PC-3 (cell line): ENCODE results near the gene KLK15. TPM values are rescaled to one million over a fixed set of nuclear protein-coding genes. Genes with fewer than 3 reads are reported as not detected.

Source experiments
- ATAC-seq: fragments of 200-7000 bp; cut with Tn5 transposase; 2 replicates; pipeline ENCODE4 v1.9.1; 2020; ENCODE audit warnings: mild to moderate bottlenecking, moderate library complexity
- BruUV-seq: library from RNA; stranded (reverse); fragments of 400-500 nt; replicated peaks from 2 replicates; lab custom pipeline; 2021; lab: Mats Ljungman, UMichigan
- CTCF ChIA-PET: fragments of 300-600 bp; sonication (Branson Sonifier 250); formaldehyde crosslinking; loops from one replicate; lab custom pipeline; 2022; ENCODE audit warnings: antibody characterized with exemption; lab: Charles Lee
- POLR2A ChIA-PET: fragments of 300-600 bp; sonication (Branson Sonifier 250); formaldehyde crosslinking; loops from one replicate; lab custom pipeline; 2022; ENCODE audit warnings: antibody characterized with exemption; ENCODE audit not compliant: unreplicated experiment; lab: Charles Lee
- DNase-seq: peaks from one replicate; pipeline ENCODE4 v3.0.0-alpha.2; 2015
- H2AFZ ChIP-seq: fragments of 300-600 bp; sonication (generic); 2 replicates; pipeline ENCODE4 v1.6.0; 2016; ENCODE audit warnings: antibody characterized with exemption, low read length
- H3F3A ChIP-seq: fragments of 300-600 bp; sonication (generic); one replicate; pipeline ENCODE4 v1.6.0; 2017; ENCODE audit warnings: antibody characterized with exemption, low read length, control low read depth, mild to moderate bottlenecking; ENCODE audit not compliant: unreplicated experiment
- H3K27ac ChIP-seq: fragments of 300-600 bp; sonication (generic); 2 replicates; pipeline ENCODE4 v1.5.1; 2016; ENCODE audit warnings: mild to moderate bottlenecking, low read length
- H3K27me3 ChIP-seq: fragments of 300-600 bp; sonication (generic); 2 replicates; pipeline ENCODE4 v1.6.1; 2016; ENCODE audit warnings: low read length, mixed read lengths
- H3K36me3 ChIP-seq: fragments of 300-600 bp; sonication (generic); 2 replicates; pipeline ENCODE4 v1.6.1; 2016; ENCODE audit warnings: low read depth, mixed run types, low read length, mixed read lengths
- H3K4me1 ChIP-seq: fragments of 300-600 bp; sonication (generic); 2 replicates; pipeline ENCODE4 v1.5.1; 2016; ENCODE audit warnings: low read length; ENCODE audit not compliant: insufficient read depth
- H3K4me2 ChIP-seq: fragments of 300-600 bp; sonication (generic); 2 replicates; pipeline ENCODE4 v1.6.0; 2016; ENCODE audit warnings: low read length
- H3K4me3 ChIP-seq: fragments of 300-600 bp; sonication (generic); 2 replicates; pipeline ENCODE4 v1.5.1; 2016; ENCODE audit warnings: mild to moderate bottlenecking, low read length, mixed read lengths
- H3K79me2 ChIP-seq: fragments of 300-600 bp; sonication (generic); 2 replicates; pipeline ENCODE4 v1.6.1; 2017; ENCODE audit warnings: low read length, mixed read lengths
- H3K9ac ChIP-seq: fragments of 300-600 bp; sonication (generic); 2 replicates; pipeline ENCODE4 v1.6.0; 2016; ENCODE audit warnings: mild to moderate bottlenecking, low read length
- H3K9me2 ChIP-seq: fragments of 300-600 bp; sonication (generic); replicated peaks from 2 replicates; pipeline ENCODE4 v1.6.1; 2016; ENCODE audit warnings: mixed run types, low read length, mixed read lengths
- H3K9me3 ChIP-seq: fragments of 300-600 bp; sonication (generic); 2 replicates; pipeline ENCODE4 v1.6.1; 2016; ENCODE audit warnings: low read length, mixed read lengths
- H4K20me1 ChIP-seq: fragments of 300-600 bp; sonication (generic); 2 replicates; pipeline ENCODE4 v1.6.1; 2016; ENCODE audit warnings: low read length, mixed read lengths
- EZH2 ChIP-seq: fragments of 300-600 bp; sonication (generic); IDR thresholded peaks from one replicate; pipeline ENCODE4 v1.6.1; 2017; ENCODE audit warnings: antibody characterized with exemption, mild to moderate bottlenecking, low read length; ENCODE audit not compliant: unreplicated experiment
- EZH2phosphoT487 ChIP-seq: fragments of 300-600 bp; sonication (generic); IDR thresholded peaks from 2 replicates; pipeline ENCODE4 v1.6.1; 2018; ENCODE audit warnings: mild to moderate bottlenecking, antibody characterized with exemption, low read length, borderline replicate concordance
- intact Hi-C: fragments of 100-400 bp; cut with micrococcal nuclease; formaldehyde crosslinking; loops from 2 replicates; pipeline ENCODE4 v1.9.0; 2023
- total RNA-seq: library from RNA; depleted of rRNA; stranded (reverse); fragments of >200 nt; gene quantifications from 2 replicates; pipeline ENCODE4 v1.2.3, GENCODE V29; 2014
- TF ChIP-seq, protein P1 (sequence below): fragments of 300-600 bp; sonication (generic); conservative IDR thresholded peaks from 2 replicates; pipeline ENCODE4 v1.5.1; 2017; ENCODE audit warnings: antibody characterized with exemption, low read depth, mild to moderate bottlenecking, low read length

The KLK15 gene
- total RNA-seq, 1 experiment from 2014 or later: 1.3 TPM

DNA sequence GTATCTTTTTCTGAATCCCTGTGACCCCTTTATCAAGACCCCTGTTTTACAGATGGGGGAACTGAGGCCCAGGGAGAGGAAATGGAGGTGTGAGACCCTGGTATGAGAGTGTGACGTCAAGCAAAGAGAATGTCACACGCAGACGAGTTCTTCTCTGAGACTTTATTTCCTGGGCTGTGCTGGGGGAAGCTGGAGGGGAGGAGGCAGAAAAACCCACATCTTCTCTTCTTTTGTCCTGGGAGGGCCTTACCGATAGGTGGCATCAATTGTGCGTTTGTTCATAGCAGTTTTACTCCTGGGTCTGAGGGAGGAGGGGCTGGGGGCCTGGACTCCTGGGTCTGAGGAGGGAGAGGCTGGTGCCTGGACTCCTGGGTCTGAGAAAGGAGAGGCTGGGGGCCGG lies 4.9 kb upstream of the KLK15 start:
- no peaks in the 10 kb centered on the region for H3K79me2 ChIP-seq
- no peak overlapping the region for H3K4me2 ChIP-seq
- DNase-seq: peak; percentile 55
- TF ChIP-seq EZH2: no peak
- TF ChIP-seq, protein P1, sequence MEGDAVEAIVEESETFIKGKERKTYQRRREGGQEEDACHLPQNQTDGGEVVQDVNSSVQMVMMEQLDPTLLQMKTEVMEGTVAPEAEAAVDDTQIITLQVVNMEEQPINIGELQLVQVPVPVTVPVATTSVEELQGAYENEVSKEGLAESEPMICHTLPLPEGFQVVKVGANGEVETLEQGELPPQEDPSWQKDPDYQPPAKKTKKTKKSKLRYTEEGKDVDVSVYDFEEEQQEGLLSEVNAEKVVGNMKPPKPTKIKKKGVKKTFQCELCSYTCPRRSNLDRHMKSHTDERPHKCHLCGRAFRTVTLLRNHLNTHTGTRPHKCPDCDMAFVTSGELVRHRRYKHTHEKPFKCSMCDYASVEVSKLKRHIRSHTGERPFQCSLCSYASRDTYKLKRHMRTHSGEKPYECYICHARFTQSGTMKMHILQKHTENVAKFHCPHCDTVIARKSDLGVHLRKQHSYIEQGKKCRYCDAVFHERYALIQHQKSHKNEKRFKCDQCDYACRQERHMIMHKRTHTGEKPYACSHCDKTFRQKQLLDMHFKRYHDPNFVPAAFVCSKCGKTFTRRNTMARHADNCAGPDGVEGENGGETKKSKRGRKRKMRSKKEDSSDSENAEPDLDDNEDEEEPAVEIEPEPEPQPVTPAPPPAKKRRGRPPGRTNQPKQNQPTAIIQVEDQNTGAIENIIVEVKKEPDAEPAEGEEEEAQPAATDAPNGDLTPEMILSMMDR: peak; percentile 68
- no TSS peak for BruUV-seq
- H3K36me3 ChIP-seq: no peaks in the 10 kb centered on the region
- H3K9ac ChIP-seq: no peak overlapping the region
- no peaks in the 10 kb centered on the region for H4K20me1 ChIP-seq
- intact Hi-C loops: no loop called here
- H3K4me1 ChIP-seq: peaks cover 3% of the 10 kb centered on the region; the same call in 1 of the 2 replicates
- H3K27ac ChIP-seq: no peak overlapping the region
- H3F3A ChIP-seq: no peaks in the 10 kb centered on the region
- ChIA-PET CTCF (no interaction called here), POLR2A (no interaction called here)
- peaks cover 5% of the 10 kb centered on the region; the same call in 1 of the 2 replicates for H3K9me3 ChIP-seq
- peak; percentile 37 for ATAC-seq
- H3K4me3 ChIP-seq: no peak overlapping the region
- H2AFZ ChIP-seq: no peak overlapping the region
- peaks cover 65% of the 10 kb centered on the region for H3K27me3 ChIP-seq
- H3K9me2 ChIP-seq: no peaks in the 10 kb centered on the region

DNA sequence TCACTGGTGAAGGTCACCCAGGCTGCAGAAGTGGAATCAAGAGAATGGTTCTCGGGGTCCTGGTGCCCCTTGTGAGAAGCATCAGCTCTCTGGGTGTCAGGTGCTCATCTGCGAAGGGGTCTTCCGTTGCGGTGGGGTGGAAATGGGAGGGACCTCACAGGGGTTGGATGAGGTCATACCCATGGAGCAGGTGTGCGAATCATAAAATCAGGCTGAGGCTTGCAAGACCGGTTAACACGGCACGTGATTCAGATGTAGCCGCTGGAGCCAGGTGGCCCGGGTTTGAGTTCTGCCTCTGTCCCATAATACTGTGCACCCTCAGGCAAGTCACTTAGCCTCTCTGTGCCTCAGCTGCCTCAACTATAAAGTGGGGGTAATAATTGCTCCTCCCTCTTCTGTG lies 3.9 kb upstream of the KLK15 start:
- H3K9ac ChIP-seq: no peak overlapping the region
- no peaks in the 10 kb centered on the region for H3K9me2 ChIP-seq
- H3K36me3 ChIP-seq: no peaks in the 10 kb centered on the region
- BruUV-seq: no TSS peak
- no peak overlapping the region for H2AFZ ChIP-seq
- H3K4me3 ChIP-seq: no peak overlapping the region
- DNase-seq (no peak), ATAC-seq (no peak)
- no peaks in the 10 kb centered on the region for H3K79me2 ChIP-seq
- no peak overlapping the region for H3K27ac ChIP-seq
- TF ChIP-seq EZH2 (no peak), EZH2phosphoT487 (no peak)
- TF ChIP-seq, protein P1: no peak
- H3F3A ChIP-seq: no peaks in the 10 kb centered on the region
- peaks cover 56% of the 10 kb centered on the region for H3K27me3 ChIP-seq
- CTCF ChIA-PET: no interaction called here
- no peaks in the 10 kb centered on the region for H3K9me3 ChIP-seq
- H3K4me2 ChIP-seq: no peak overlapping the region
- intact Hi-C loops: no loop called here
- H4K20me1 ChIP-seq: no peaks in the 10 kb centered on the region
- POLR2A ChIA-PET: no interaction called here
- H3K4me1 ChIP-seq: peaks cover 3% of the 10 kb centered on the region; the same call in 1 of the 2 replicates

DNA sequence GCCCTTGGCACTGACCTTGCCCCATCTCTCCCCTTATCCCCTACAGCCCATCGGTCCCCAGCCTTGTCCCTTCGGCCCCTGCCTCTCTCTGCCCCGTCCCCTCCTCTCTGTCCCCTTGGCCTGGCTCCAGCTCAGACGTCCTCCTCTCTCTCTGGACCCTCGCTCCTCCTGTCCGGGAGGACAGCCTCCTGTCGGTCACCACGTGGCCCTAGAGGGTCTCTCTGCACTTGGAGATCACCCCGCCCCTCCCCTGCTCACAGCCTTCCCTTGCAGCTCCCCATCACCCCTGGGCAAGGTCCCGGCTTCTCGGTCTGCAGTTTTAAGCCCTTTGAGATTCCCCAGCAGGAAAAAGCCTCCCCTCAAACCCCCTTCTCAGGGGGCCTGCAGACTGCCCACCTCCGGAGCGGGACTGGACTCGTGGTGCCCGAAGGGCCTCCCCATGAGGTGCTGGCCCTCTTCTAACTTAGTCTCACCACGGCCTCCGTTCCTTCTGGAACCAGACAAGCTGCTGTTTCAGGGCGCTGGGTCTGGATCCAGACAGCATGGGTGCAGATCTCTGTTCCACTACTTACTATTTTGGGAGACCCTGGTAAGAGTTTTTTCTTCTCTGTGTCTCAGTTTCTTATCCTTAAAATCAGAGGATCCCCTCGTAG lies 3.3 kb upstream of the KLK15 start:
- H3F3A ChIP-seq: no peaks in the 10 kb centered on the region
- peaks cover 3% of the 10 kb centered on the region; the same call in 1 of the 2 replicates for H3K4me1 ChIP-seq
- H3K4me2 ChIP-seq: peak overlapping the region; percentile 73; the same call in 1 of the 2 replicates
- H3K36me3 ChIP-seq: no peaks in the 10 kb centered on the region
- H3K9me2 ChIP-seq: no peaks in the 10 kb centered on the region
- ChIA-PET POLR2A (no interaction called here), CTCF (no interaction called here)
- peak overlapping the region; percentile 56; the same call in 1 of the 2 replicates for H3K4me3 ChIP-seq
- DNase-seq: no peak
- no peak overlapping the region for H3K9ac ChIP-seq
- peaks cover 49% of the 10 kb centered on the region for H3K27me3 ChIP-seq
- TF ChIP-seq, protein P1: no peak
- TF ChIP-seq EZH2: no peak
- TF ChIP-seq EZH2phosphoT487: no peak
- H3K27ac ChIP-seq: no peak overlapping the region
- no peak for ATAC-seq
- no TSS peak for BruUV-seq
- no peaks in the 10 kb centered on the region for H3K9me3 ChIP-seq
- no peaks in the 10 kb centered on the region for H3K79me2 ChIP-seq
- intact Hi-C loops: no loop called here
- H2AFZ ChIP-seq: peak overlapping the region; percentile 74; the same call in 1 of the 2 replicates
- H4K20me1 ChIP-seq: no peaks in the 10 kb centered on the region
